Parathyroid adenoma (tissue), 2 donors: ENCODE results near the gene ADCY5.
A peak's percentile ranks its signal among the peaks of the same experiment; 100 is the strongest.

Source experiments
- H2AFZ ChIP-seq: fragments of 300-600 bp; sonication (generic); one replicate; pipeline ENCODE4 v1.7.0; 2017; ENCODE audit warnings: antibody characterized with exemption, mild to moderate bottlenecking
- H3K27ac ChIP-seq: fragments of 300-600 bp; sonication (generic); one replicate; pipeline ENCODE4 v1.7.0; 2017
- H3K27me3 ChIP-seq: fragments of 300-600 bp; sonication (generic); one replicate; pipeline ENCODE4 v1.7.0; 2017; ENCODE audit warnings: low read length; ENCODE audit not compliant: control insufficient read depth, insufficient read depth
- H3K36me3 ChIP-seq: fragments of 300-600 bp; sonication (generic); one replicate; pipeline ENCODE4 v1.7.0; 2017; ENCODE audit warnings: low read length; ENCODE audit not compliant: control insufficient read depth, insufficient read depth
- H3K4me1 ChIP-seq: fragments of 300-600 bp; sonication (generic); one replicate; pipeline ENCODE4 v1.7.0; 2017; ENCODE audit warnings: control low read depth
- H3K4me2 ChIP-seq: fragments of 300-600 bp; sonication (generic); one replicate; pipeline ENCODE4 v1.7.0; 2017; ENCODE audit warnings: low read length
- H3K4me3 ChIP-seq: fragments of 300-600 bp; sonication (generic); one replicate; pipeline ENCODE4 v1.7.0; 2017; ENCODE audit warnings: low read depth, low read length
- H3K79me2 ChIP-seq: fragments of 300-600 bp; sonication (generic); one replicate; pipeline ENCODE4 v1.7.0; 2017; ENCODE audit warnings: control low read depth
- H3K9ac ChIP-seq: fragments of 300-600 bp; sonication (generic); one replicate; pipeline ENCODE4 v1.7.0; 2017; ENCODE audit warnings: mild to moderate bottlenecking
- H3K9me3 ChIP-seq: fragments of 300-600 bp; sonication (generic); one replicate; pipeline ENCODE4 v1.7.0; 2017; ENCODE audit warnings: low read length; ENCODE audit not compliant: control insufficient read depth
- CTCF ChIP-seq: fragments of 300-600 bp; sonication (generic); IDR thresholded peaks from one replicate; pipeline ENCODE4 v1.7.0; 2017; ENCODE audit warnings: antibody characterized with exemption, mild to moderate bottlenecking
- donor health status: primary hyperparathyroidism.

The ADCY5 gene

GRCh38 chr3:123419850-123420297 is 29.0 kb downstream of the ADCY5 start:
- Histone ChIP-seq H3K9ac (no peak overlapping the region), H3K36me3 (no peaks in the 10 kb centered on the region), H3K4me3 (no peak overlapping the region), H3K27me3 (no peaks in the 10 kb centered on the region), H3K4me2 (no peak overlapping the region), H2AFZ (no peak overlapping the region), H3K9me3 (no peaks in the 10 kb centered on the region), H3K4me1 (no peaks in the 10 kb centered on the region), H3K27ac (no peak overlapping the region), H3K79me2 (no peaks in the 10 kb centered on the region)
- no peak for TF ChIP-seq CTCF

GRCh38 chr3:123419181-123419849 is 29.6 kb downstream of the ADCY5 start:
- Histone ChIP-seq H3K9me3 (no peaks in the 10 kb centered on the region), H2AFZ (no peak overlapping the region), H3K4me2 (no peak overlapping the region), H3K79me2 (no peaks in the 10 kb centered on the region), H3K27ac (no peak overlapping the region), H3K4me3 (no peak overlapping the region), H3K36me3 (no peaks in the 10 kb centered on the region), H3K27me3 (no peaks in the 10 kb centered on the region), H3K4me1 (no peaks in the 10 kb centered on the region), H3K9ac (no peak overlapping the region)
- no peak for TF ChIP-seq CTCF

GRCh38 chr3:123416647-123417046 is 32.2 kb downstream of the ADCY5 start:
- H3K4me3 ChIP-seq = no peak overlapping the region
- no peak overlapping the region for H2AFZ ChIP-seq
- H3K36me3 ChIP-seq = no peaks in the 10 kb centered on the region
- H3K79me2 ChIP-seq = no peaks in the 10 kb centered on the region
- no peak overlapping the region for H3K4me2 ChIP-seq
- H3K9ac ChIP-seq = no peak overlapping the region
- no peak overlapping the region for H3K27ac ChIP-seq
- no peaks in the 10 kb centered on the region for H3K27me3 ChIP-seq
- H3K4me1 ChIP-seq = no peaks in the 10 kb centered on the region
- no peak for TF ChIP-seq CTCF
- H3K9me3 ChIP-seq = no peaks in the 10 kb centered on the region

- H3K9me3 ChIP-seq = no peaks in the 10 kb centered on the region
- no peak overlapping the region for H3K4me2 ChIP-seq
- TF ChIP-seq CTCF = no peak
- peak overlapping the region; percentile 4 for H3K27ac ChIP-seq
- H2AFZ ChIP-seq = no peak overlapping the region
- no peaks in the 10 kb centered on the region for H3K4me1 ChIP-seq
- no peak overlapping the region for H3K9ac ChIP-seq
- no peaks in the 10 kb centered on the region for H3K36me3 ChIP-seq
- no peaks in the 10 kb centered on the region for H3K79me2 ChIP-seq
- H3K27me3 ChIP-seq = no peaks in the 10 kb centered on the region
- no peak overlapping the region for H3K4me3 ChIP-seq
Observed at GRCh38 chr3:123416173-123416572, 32.7 kb downstream of the ADCY5 start.
